Measurements from ENCODE around the gene KLHL5.

Gene KLHL5

GRCh38 chr4:39044364-39044955, 17.6 kb upstream of the KLHL5 start:
- DNase-seq (ENCODE audit: low read depth in 2 of 2) = peak; percentile 88 to 95

- DNase-seq (ENCODE audit: low read depth in 2 of 2) = no peak
These were observed 16.8 kb upstream of the KLHL5 start for GRCh38 chr4:39044956-39045826.

- DNase-seq (ENCODE audit: low read depth in 2 of 2) = no peak
These were observed 16.2 kb upstream of the KLHL5 start for GRCh38 chr4:39045827-39046221.

GRCh38 chr4:39046249-39046648, 15.8 kb upstream of the KLHL5 start:
- DNase-seq (ENCODE audit: low read depth in 2 of 2) = no peak

- DNase-seq (ENCODE audit: low read depth in 2 of 2) = no peak
These were observed 14.4 kb upstream of the KLHL5 start for GRCh38 chr4:39047681-39048080.

GRCh38 chr4:39048311-39048710, 13.7 kb upstream of the KLHL5 start:
- DNase-seq (ENCODE audit: low read depth in 2 of 2) = no peak

DNA sequence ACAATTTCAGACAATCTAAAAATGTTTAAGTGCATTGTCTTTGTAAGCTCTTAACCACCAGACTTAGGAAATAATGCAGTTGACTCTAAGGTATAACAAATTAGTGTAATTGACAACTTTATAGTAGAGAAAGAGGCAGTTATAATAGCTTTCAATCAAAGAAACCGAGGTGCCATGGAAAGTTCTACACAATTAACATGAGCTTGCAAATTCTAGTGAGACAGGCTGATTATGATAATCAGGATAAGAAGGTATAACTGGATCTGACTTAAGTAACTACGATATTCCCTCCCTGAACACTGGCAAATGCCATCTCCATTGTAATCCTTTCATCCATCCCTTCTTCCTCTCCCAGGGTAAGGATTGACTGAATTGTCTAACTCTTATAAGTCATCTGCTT, 11.4 kb upstream of the KLHL5 start:
- DNase-seq (ENCODE audit: low read depth in 2 of 2) = no peak

DNA sequence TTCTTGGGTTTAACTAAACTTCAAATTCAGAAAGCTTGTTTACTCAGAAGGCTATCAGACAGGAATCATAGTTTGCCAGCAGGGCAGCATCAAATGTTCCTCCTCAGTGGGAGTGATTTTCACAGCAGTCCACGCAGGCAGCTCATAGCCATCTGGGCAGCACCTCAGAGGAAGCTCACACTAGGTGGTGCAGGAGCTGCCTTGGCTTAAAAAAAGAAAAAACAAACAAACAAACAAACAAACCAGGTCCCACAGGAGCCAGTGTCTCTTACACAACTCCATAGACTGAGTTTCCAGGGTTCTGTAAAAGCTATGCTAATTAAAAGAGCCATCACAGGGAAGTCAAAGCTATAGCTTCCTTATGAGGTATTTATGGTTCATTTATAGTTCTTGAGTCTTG, 10.5 kb upstream of the KLHL5 start:
- DNase-seq (ENCODE audit: low read depth in 2 of 2) = no peak

GRCh38 chr4:39053983-39054382, 8.0 kb upstream of the KLHL5 start:
- no peak for DNase-seq (ENCODE audit: low read depth in 2 of 2)

GRCh38 chr4:39054497-39054896, 7.5 kb upstream of the KLHL5 start:
- no peak for DNase-seq (ENCODE audit: low read depth in 2 of 2)

GRCh38 chr4:39056023-39056422, 6.0 kb upstream of the KLHL5 start:
- no peak for DNase-seq (ENCODE audit: low read depth in 2 of 2)

- DNase-seq (ENCODE audit: low read depth in 2 of 2) = no peak
These were observed 575 bp upstream of the KLHL5 start for GRCh38 chr4:39061457-39061856.

- DNase-seq (ENCODE audit: low read depth in 2 of 2) = no peak
These were observed 702 bp downstream of the KLHL5 start for GRCh38 chr4:39062770-39063097.

- DNase-seq (ENCODE audit: low read depth in 2 of 2) = no peak
These were observed 1.4 kb downstream of the KLHL5 start for GRCh38 chr4:39063430-39063829.

DNA sequence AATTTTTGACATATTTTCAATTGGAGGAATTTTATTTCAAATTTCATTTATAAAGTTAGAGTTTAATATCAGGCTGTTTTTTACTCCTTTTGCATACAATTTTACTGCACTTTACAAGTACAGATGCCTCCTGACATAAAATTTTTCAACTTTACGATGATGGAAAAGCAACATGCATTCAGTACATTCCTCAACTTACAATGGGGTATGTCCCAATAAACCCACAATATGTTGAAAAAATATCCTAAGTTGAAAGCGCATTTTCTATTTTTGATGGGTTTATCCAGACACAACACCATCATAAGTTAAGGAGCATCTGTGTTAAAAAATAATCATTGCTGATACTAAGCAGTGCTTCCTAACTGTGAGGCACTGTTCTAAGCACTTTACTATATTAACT, 4.3 kb downstream of the KLHL5 start:
- DNase-seq (ENCODE audit: low read depth in 2 of 2) = no peak

GRCh38 chr4:39067031-39067430, 5.0 kb downstream of the KLHL5 start:
- no peak for DNase-seq (ENCODE audit: low read depth in 2 of 2)

DNA sequence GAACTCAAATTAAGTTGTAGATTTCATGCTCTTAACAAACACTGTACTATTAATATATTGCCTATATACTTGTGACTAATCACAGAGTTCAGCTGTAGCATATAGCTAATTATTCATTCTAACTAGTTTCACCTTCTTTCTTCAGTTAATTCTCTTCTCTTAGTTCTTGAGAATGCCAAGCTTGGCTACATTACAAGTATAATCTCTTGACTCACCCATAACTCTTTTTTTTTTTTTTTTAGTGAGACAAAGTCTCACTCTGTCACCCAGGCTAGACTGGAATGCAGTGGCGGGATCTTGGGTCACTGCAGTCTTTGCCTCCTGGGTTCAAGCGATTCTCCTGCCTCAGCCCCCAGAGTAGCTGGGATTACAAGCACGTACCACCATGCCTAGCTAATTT, 5.4 kb downstream of the KLHL5 start:
- no peak for DNase-seq (ENCODE audit: low read depth in 2 of 2)

GRCh38 chr4:39068907-39069306, 6.9 kb downstream of the KLHL5 start:
- no peak for DNase-seq (ENCODE audit: low read depth in 2 of 2)

- no peak for DNase-seq (ENCODE audit: low read depth in 2 of 2)
These were observed 16.8 kb downstream of the KLHL5 start for GRCh38 chr4:39078829-39079228.

GRCh38 chr4:39083164-39083563, 21.1 kb downstream of the KLHL5 start:
- no peak for DNase-seq (ENCODE audit: low read depth in 2 of 2)

DNA sequence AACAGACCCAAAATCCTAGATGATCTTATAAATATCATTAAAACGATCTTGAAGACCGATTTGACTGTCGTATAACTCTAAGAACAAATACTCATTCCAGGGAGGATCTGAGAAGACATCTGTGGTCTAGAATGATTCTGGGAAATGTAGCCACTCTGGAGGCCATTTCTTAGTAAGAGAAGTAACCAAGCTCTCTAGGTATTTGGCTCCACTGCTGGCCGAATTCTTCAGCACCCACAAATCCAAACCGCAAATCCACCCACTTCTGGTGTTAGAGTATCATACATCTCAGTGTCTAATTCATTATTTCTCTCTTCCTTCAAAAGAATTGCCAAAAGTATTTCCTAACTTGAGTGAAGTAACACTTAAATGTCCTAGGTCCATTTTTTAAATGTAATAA, 23.9 kb downstream of the KLHL5 start:
- no peak for DNase-seq (ENCODE audit: low read depth in 2 of 2)

GRCh38 chr4:39096847-39097246, 34.8 kb downstream of the KLHL5 start:
- DNase-seq (ENCODE audit: low read depth in 2 of 2) = no peak

- no peak for DNase-seq (ENCODE audit: low read depth in 2 of 2)
These were observed 35.3 kb downstream of the KLHL5 start for GRCh38 chr4:39097290-39097689.

GRCh38 chr4:39102297-39102696, 40.3 kb downstream of the KLHL5 start:
- DNase-seq (ENCODE audit: low read depth in 2 of 2) = no peak
